DOHH2 (cell line): ENCODE results near the gene RANBP6.

Source experiments
- H3F3A ChIP-seq: fragments of 200-600 bp; sonication (generic), shearing (Covaris generic); 2 replicates; pipeline ENCODE4 v1.6.0; 2016; ENCODE audit warnings: antibody characterized with exemption, mild to moderate bottlenecking; ENCODE audit not compliant: control insufficient read depth, insufficient read depth
- H3K27ac ChIP-seq: fragments of 200-600 bp; sonication (generic); 2 replicates; pipeline ENCODE4 v1.5.1; 2014; ENCODE audit warnings: low read depth, mild to moderate bottlenecking, low read length, moderate library complexity
- H3K27me3 ChIP-seq: fragments of 200-600 bp; sonication (generic); 2 replicates; pipeline ENCODE4 v1.6.1; 2014; ENCODE audit warnings: mild to moderate bottlenecking, low read length, mixed read lengths; ENCODE audit not compliant: control insufficient read depth
- H3K36me3 ChIP-seq: fragments of 200-600 bp; sonication (generic); 2 replicates; pipeline ENCODE4 v1.6.1; 2014; ENCODE audit warnings: mild to moderate bottlenecking, low read length, moderate library complexity, mixed read lengths; ENCODE audit not compliant: control insufficient read depth
- H3K4me1 ChIP-seq: fragments of 200-600 bp; sonication (generic); 2 replicates; pipeline ENCODE4 v1.6.1; 2014; ENCODE audit warnings: mild to moderate bottlenecking, low read length, mixed read lengths; ENCODE audit not compliant: control insufficient read depth
- H3K4me2 ChIP-seq: fragments of 200-600 bp; sonication (generic); 2 replicates; pipeline ENCODE4 v1.6.0; 2014; ENCODE audit warnings: mild to moderate bottlenecking, low read length, moderate library complexity
- H3K4me3 ChIP-seq: fragments of 200-600 bp; sonication (generic); 2 replicates; pipeline ENCODE4 v1.5.1; 2014; ENCODE audit warnings: mild to moderate bottlenecking, low read length, mixed read lengths
- H3K79me2 ChIP-seq: fragments of 200-600 bp; sonication (generic); 2 replicates; pipeline ENCODE4 v1.6.1; 2014; ENCODE audit warnings: mild to moderate bottlenecking, low read length, mixed read lengths; ENCODE audit not compliant: control insufficient read depth
- H3K9me2 ChIP-seq: fragments of 200-600 bp; sonication (generic); replicated peaks from 2 replicates; pipeline ENCODE4 v1.6.1; 2014; ENCODE audit warnings: mild to moderate bottlenecking, low read length, mixed read lengths; ENCODE audit not compliant: control insufficient read depth
- H3K9me3 ChIP-seq: fragments of 200-600 bp; sonication (generic); 2 replicates; pipeline ENCODE4 v1.6.1; 2014; ENCODE audit warnings: antibody characterized with exemption, low read length, mixed read lengths; ENCODE audit not compliant: control insufficient read depth, insufficient read depth
- H4K20me1 ChIP-seq: fragments of 200-600 bp; sonication (generic); 2 replicates; pipeline ENCODE4 v1.6.0; 2014; ENCODE audit warnings: low read depth, mild to moderate bottlenecking, antibody characterized with exemption, low read length, moderate library complexity; ENCODE audit not compliant: control insufficient read depth, insufficient read depth
- EZH2phosphoT487 ChIP-seq: fragments of 200-600 bp; sonication (generic); IDR thresholded peaks from 2 replicates; pipeline ENCODE4 v1.6.1; 2017; ENCODE audit warnings: borderline replicate concordance, mild to moderate bottlenecking, antibody characterized with exemption, low read length, moderate library complexity, mixed read lengths
- TF ChIP-seq, protein P1 (sequence below): fragments of 200-600 bp; sonication (generic); IDR thresholded peaks from one replicate; pipeline ENCODE4 v1.5.1; 2014; ENCODE audit warnings: antibody characterized with exemption, mild to moderate bottlenecking, low read depth, low read length; ENCODE audit not compliant: poor library complexity, severe bottlenecking

Gene RANBP6

DNA sequence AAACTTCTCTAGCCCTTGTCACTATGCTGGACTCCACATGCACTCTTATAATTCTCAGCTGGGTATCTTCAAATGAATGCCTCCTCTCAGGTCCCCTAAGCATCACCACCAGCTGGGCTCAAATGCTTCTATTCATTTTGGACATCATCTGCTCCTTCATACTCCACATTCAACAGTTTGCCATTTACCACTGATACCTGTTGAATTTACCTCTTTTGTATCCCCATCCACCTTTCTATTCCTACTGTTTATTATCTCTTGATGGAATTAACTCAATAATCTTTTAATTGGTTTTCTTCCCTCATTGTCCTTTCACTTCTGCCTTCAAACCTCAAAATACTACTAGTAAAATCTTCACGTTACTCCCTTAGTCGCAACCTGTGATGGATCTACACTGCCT is 14.5 kb downstream of the RANBP6 start:
- TF ChIP-seq, protein P1, sequence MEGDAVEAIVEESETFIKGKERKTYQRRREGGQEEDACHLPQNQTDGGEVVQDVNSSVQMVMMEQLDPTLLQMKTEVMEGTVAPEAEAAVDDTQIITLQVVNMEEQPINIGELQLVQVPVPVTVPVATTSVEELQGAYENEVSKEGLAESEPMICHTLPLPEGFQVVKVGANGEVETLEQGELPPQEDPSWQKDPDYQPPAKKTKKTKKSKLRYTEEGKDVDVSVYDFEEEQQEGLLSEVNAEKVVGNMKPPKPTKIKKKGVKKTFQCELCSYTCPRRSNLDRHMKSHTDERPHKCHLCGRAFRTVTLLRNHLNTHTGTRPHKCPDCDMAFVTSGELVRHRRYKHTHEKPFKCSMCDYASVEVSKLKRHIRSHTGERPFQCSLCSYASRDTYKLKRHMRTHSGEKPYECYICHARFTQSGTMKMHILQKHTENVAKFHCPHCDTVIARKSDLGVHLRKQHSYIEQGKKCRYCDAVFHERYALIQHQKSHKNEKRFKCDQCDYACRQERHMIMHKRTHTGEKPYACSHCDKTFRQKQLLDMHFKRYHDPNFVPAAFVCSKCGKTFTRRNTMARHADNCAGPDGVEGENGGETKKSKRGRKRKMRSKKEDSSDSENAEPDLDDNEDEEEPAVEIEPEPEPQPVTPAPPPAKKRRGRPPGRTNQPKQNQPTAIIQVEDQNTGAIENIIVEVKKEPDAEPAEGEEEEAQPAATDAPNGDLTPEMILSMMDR: no peak
- TF ChIP-seq EZH2phosphoT487: no peak

DNA sequence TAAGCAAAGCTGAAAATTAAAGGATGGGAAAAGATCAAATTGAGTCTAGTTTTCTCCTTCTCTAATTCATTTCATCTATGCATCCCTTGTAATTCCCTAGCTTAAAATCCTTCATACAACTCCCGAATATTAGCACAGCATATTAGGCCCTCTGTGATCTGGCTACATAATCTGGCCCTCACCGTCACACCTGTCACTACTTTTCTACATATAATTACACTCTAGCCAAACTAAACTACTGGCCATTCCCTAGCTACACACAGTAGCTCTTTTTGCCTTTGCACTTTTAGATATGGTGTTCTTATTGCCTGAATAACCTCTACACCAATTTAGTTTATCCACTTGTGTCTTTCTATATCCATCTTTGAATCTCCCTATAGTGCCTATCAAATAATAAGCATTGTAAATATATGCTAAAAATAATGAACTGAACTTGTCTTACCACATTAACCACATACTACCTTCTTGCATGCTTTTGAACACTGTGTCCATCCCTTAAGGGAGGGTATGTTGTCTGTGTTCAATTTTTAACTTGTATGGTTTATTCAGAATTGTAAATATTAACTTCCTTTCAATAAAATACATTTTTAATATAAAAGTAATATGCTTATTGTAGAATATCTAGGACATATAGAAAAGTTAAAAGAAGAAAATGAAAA is 15.9 kb downstream of the RANBP6 start:
- no peaks in the 10 kb centered on the region for H3K9me3 ChIP-seq
- H3K36me3 ChIP-seq: peaks cover 4% of the 10 kb centered on the region
- no peak overlapping the region for H3K27ac ChIP-seq
- no peak overlapping the region for H3K4me3 ChIP-seq
- no peaks in the 10 kb centered on the region for H3F3A ChIP-seq
- H3K4me2 ChIP-seq: no peak overlapping the region
- TF ChIP-seq, protein P1: no peak
- no peak for TF ChIP-seq EZH2phosphoT487
- no peaks in the 10 kb centered on the region for H4K20me1 ChIP-seq
- no peaks in the 10 kb centered on the region for H3K4me1 ChIP-seq
- no peaks in the 10 kb centered on the region for H3K9me2 ChIP-seq
- peaks cover 76% of the 10 kb centered on the region for H3K79me2 ChIP-seq
- H3K27me3 ChIP-seq: no peaks in the 10 kb centered on the region

More for the DNA sequence above, 14.5 kb downstream of the RANBP6 start:
- H3K27me3 ChIP-seq: no peaks in the 10 kb centered on the region
- H4K20me1 ChIP-seq: peaks cover 3% of the 10 kb centered on the region
- peaks cover 10% of the 10 kb centered on the region for H3K36me3 ChIP-seq
- no peaks in the 10 kb centered on the region for H3K9me2 ChIP-seq
- no peaks in the 10 kb centered on the region for H3K9me3 ChIP-seq
- H3K79me2 ChIP-seq: peaks cover 77% of the 10 kb centered on the region
- H3K4me3 ChIP-seq: no peak overlapping the region
- H3F3A ChIP-seq: no peaks in the 10 kb centered on the region
- peaks cover 3% of the 10 kb centered on the region for H3K4me1 ChIP-seq
- H3K4me2 ChIP-seq: no peak overlapping the region
- no peak overlapping the region for H3K27ac ChIP-seq

DNA sequence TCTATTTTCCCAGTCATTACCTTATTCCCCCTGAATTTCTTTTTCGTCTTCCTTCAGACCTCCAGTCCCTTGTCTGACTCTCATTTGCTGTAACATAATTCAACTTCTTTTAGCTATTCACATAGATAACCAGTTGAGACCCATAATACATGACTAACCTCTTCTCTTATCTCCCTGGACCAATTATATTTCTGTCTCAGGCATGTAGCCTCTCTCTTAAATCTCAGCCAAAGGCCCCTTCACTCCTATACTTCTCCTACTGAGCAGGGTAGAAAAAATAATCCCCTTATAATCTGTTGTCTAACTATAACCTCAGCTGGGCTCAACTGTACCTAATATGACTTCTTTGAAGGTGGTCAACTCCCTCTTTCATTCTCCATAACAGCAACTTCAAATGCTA is 20.9 kb downstream of the RANBP6 start:
- H3K79me2 ChIP-seq: peaks cover 72% of the 10 kb centered on the region
- no peaks in the 10 kb centered on the region for H3K9me2 ChIP-seq
- no peak overlapping the region for H3K4me2 ChIP-seq
- TF ChIP-seq, protein P1: no peak
- TF ChIP-seq EZH2phosphoT487: no peak
- H3K4me3 ChIP-seq: no peak overlapping the region
- H3K27me3 ChIP-seq: no peaks in the 10 kb centered on the region
- H3K9me3 ChIP-seq: no peaks in the 10 kb centered on the region
- no peaks in the 10 kb centered on the region for H3K4me1 ChIP-seq
- no peaks in the 10 kb centered on the region for H4K20me1 ChIP-seq
- H3K27ac ChIP-seq: no peak overlapping the region
- no peaks in the 10 kb centered on the region for H3K36me3 ChIP-seq
- no peaks in the 10 kb centered on the region for H3F3A ChIP-seq
